SK-N-SH (cell line): ENCODE results near the gene PPIL1. TPM values are rescaled to one million over a fixed set of nuclear protein-coding genes. Genes with fewer than 3 reads are reported as not detected.
"Not testable (repeated sequence)": the region's sequence is repeated elsewhere in the genome, so short reads cannot be mapped to it uniquely, and the experiment has no call there.

Experiments
- CTCF ChIA-PET: fragments of 300-600, 350-600 bp; formaldehyde crosslinking; extraction: SDS; loops from one replicate; lab custom pipeline; 2021; lab: Yijun Ruan, JAX
- POLR2A ChIA-PET: fragments of 350-600 bp; sonication (Branson Sonifier 250); formaldehyde crosslinking; extraction: SDS; loops from one replicate; lab custom pipeline; 2020; ENCODE audit warnings: antibody characterized with exemption, inconsistent platforms; lab: Yijun Ruan, JAX
- DNase-seq: peaks from one replicate; pipeline ENCODE4 v3.0.0; 2012
- H2AFZ ChIP-seq: fragments of 200-600 bp; sonication (generic); 2 replicates; pipeline ENCODE4 v1.8.1; 2016; ENCODE audit warnings: antibody characterized with exemption, mild to moderate bottlenecking, low read depth
- H3F3A ChIP-seq: fragments of 200-600 bp; sonication (generic); replicated peaks from 2 replicates; pipeline ENCODE3; 2016; ENCODE audit warnings: antibody characterized with exemption, mild to moderate bottlenecking; ENCODE audit not compliant: insufficient read depth
- H3K27ac ChIP-seq, 2 experiments: fragments of 200-500 bp in 1 of 2; fragments of 200-600 bp in 1 of 2; sonication (Bioruptor generic) in 1 of 2; sonication (generic), shearing (Covaris generic) in 1 of 2; 2 replicates each; pipeline versions ENCODE4 v1.5.1 to v1.6.1; 2014 to 2016; ENCODE audit warnings: low read depth in 2 of 2, inconsistent platforms in 1 of 2, low read length in 1 of 2, mild to moderate bottlenecking in 1 of 2, mixed read lengths in 1 of 2
- H3K27me3 ChIP-seq: fragments of 200-600 bp; sonication (generic), shearing (Covaris generic); 2 replicates; pipeline ENCODE4 v1.6.1; 2016; ENCODE audit warnings: mixed run types; ENCODE audit not compliant: insufficient read depth
- H3K36me3 ChIP-seq, 2 experiments: fragments of 200-500 bp in 1 of 2; fragments of 200-600 bp in 1 of 2; sonication (Bioruptor generic) in 1 of 2; sonication (generic) in 1 of 2; replicated peaks in 1 of 2; 2 replicates each; pipeline versions ENCODE3 to v1.5.1; 2014 to 2016; ENCODE audit warnings: low read length in 1 of 2, mild to moderate bottlenecking in 1 of 2; ENCODE audit not compliant: insufficient read depth in 2 of 2, control insufficient read depth in 1 of 2
- H3K4me1 ChIP-seq, 2 experiments: fragments of 200-500 bp in 1 of 2; fragments of 200-600 bp in 1 of 2; sonication (Bioruptor generic) in 1 of 2; sonication (generic), shearing (Covaris generic) in 1 of 2; 2 replicates each; pipeline versions ENCODE4 v1.5.1 to v1.6.1; 2014 to 2016; ENCODE audit warnings: low read depth in 1 of 2, low read length in 1 of 2, mixed run types in 1 of 2; ENCODE audit not compliant: insufficient read depth in 2 of 2, control insufficient read depth in 1 of 2
- H3K4me2 ChIP-seq: fragments of 200-600 bp; sonication (generic), shearing (Covaris generic); 2 replicates; pipeline ENCODE4 v1.6.1; 2017; ENCODE audit warnings: mixed run types
- H3K4me3 ChIP-seq, 2 experiments: fragments of 200-500 bp in 1 of 2; fragments of 200-600 bp in 1 of 2; sonication (Bioruptor generic) in 1 of 2; sonication (generic), shearing (Covaris generic) in 1 of 2; 2 replicates each; pipeline versions ENCODE4 v1.5.1 to v1.8.1; 2014 to 2016; ENCODE audit warnings: low read depth in 2 of 2, inconsistent platforms in 1 of 2, low read length in 1 of 2, mild to moderate bottlenecking in 1 of 2, mixed read lengths in 1 of 2, moderate library complexity in 1 of 2
- H3K79me2 ChIP-seq: fragments of 200-600 bp; sonication (generic); 2 replicates; pipeline ENCODE4 v1.8.1; 2017; ENCODE audit warnings: mild to moderate bottlenecking; ENCODE audit not compliant: insufficient read depth
- H3K9ac ChIP-seq: fragments of 200-600 bp; sonication (generic); 2 replicates; pipeline ENCODE4 v1.6.1; 2017; ENCODE audit warnings: mixed run types
- H3K9me2 ChIP-seq: fragments of 200-600 bp; sonication (generic); 2 replicates; pipeline ENCODE4 v1.6.1; 2017; ENCODE audit warnings: mixed run types
- H3K9me3 ChIP-seq: fragments of 200-600 bp; sonication (generic); 2 replicates; pipeline ENCODE4 v1.6.1; 2017; ENCODE audit warnings: mixed run types, mild to moderate bottlenecking, moderate library complexity
- H4K20me1 ChIP-seq: fragments of 200-600 bp; sonication (generic); 2 replicates; pipeline ENCODE4 v1.6.1; 2017; ENCODE audit warnings: mild to moderate bottlenecking, mixed run types; ENCODE audit not compliant: insufficient read depth
- CHD2 ChIP-seq: fragments of 150-350 bp; IDR thresholded peaks from 2 replicates; pipeline ENCODE4 v1.6.1; 2018; ENCODE audit warnings: low read length; ENCODE audit not compliant: partially characterized antibody
- EP300 ChIP-seq, 2 experiments: IDR thresholded peaks; 2 replicates each; pipeline versions ENCODE4 v1.4.0 to v1.6.1; 2012; ENCODE audit warnings: borderline replicate concordance in 1 of 2, low read depth in 1 of 2, low read length in 1 of 2
- FOSL2 ChIP-seq: IDR thresholded peaks from 2 replicates; pipeline ENCODE4 v1.4.0; 2012; ENCODE audit warnings: low read depth, mild to moderate bottlenecking, moderate library complexity, borderline replicate concordance
- JUND ChIP-seq: IDR thresholded peaks from 2 replicates; pipeline ENCODE4 v1.4.0; 2012
- NRF1 ChIP-seq: IDR thresholded peaks from 2 replicates; pipeline ENCODE4 v1.6.1; 2012; ENCODE audit warnings: low read depth, mild to moderate bottlenecking, low read length
- POLR2AphosphoS5 ChIP-seq: IDR thresholded peaks from 2 replicates; pipeline ENCODE4 v1.6.1; 2012; ENCODE audit warnings: low read depth, low read length
- RAD21 ChIP-seq: IDR thresholded peaks from 2 replicates; pipeline ENCODE4 v1.6.1; 2012; ENCODE audit warnings: mild to moderate bottlenecking, low read length
- SMC3 ChIP-seq: IDR thresholded peaks from 2 replicates; pipeline ENCODE4 v1.6.1; 2012; ENCODE audit warnings: low read depth, low read length, improper control_type of control experiment
- WGBS: methylation state at CpG from one replicate; pipeline ENCODE4 v1.1.6; 2017; ENCODE audit warnings: low lambda C conversion rate; 5-methylcytosine and 5-hydroxymethylcytosine counted together
- polyA plus RNA-seq, 3 experiments: library from polyadenylated mRNA; depleted of rRNA; stranded (reverse); fragments of >200 nt; gene quantifications; 2 replicates each; pipeline ENCODE4 v1.2.3, GENCODE V29; 2012
- TF ChIP-seq, protein P1 (sequence below): fragments of 200-600 bp; sonication (generic); IDR thresholded peaks from 2 replicates; pipeline ENCODE4 v1.6.1; 2017; ENCODE audit warnings: antibody characterized with exemption, mild to moderate bottlenecking, moderate library complexity
- TF ChIP-seq, protein P2 (sequence below): fragments of 150-350 bp; IDR thresholded peaks from 2 replicates; pipeline ENCODE4 v1.6.1; 2017; ENCODE audit warnings: antibody characterized with exemption, low read length, low read depth, borderline replicate concordance
- TF ChIP-seq, protein P3 (sequence below): IDR thresholded peaks from 2 replicates; pipeline ENCODE4; 2012
- TF ChIP-seq, protein P4 (sequence below): IDR thresholded peaks from 2 replicates; pipeline ENCODE4 v1.4.0; 2012; ENCODE audit warnings: low read depth, borderline replicate concordance
- TF ChIP-seq, protein P5 (sequence below): IDR thresholded peaks from 2 replicates; pipeline ENCODE4 v1.4.0; 2012; ENCODE audit warnings: low read depth, borderline replicate concordance

The PPIL1 gene
- polyA plus RNA-seq, 1 of the 3 experiments (the other 2 are of a cell fraction) = 36.6 TPM

DNA sequence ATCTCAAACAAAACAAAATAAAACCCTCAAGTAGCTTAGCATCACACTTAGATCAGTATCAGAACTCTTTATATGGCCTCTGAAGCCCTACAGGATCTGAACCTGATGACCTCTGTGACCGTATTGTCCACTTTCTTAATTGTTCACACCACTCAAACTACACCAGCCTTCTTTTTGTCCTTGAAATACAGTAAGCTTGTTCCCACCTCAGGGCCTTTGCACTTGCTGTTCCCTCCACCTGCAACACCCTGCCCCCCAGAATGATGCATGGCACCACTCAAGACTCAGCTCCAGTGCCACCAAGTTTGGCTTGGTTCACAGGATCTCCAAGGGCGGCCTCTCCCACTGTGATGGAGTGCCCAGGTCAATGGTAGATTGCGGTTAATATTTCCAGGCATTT, 61.1 kb downstream of the PPIL1 start:
- POLR2A ChIA-PET = no interaction called here
- H3K36me3 ChIP-seq = no peaks in the 10 kb centered on the region
- no peaks in the 10 kb centered on the region for H3K9me3 ChIP-seq
- H4K20me1 ChIP-seq = no peaks in the 10 kb centered on the region
- no peak overlapping the region for H3K27ac ChIP-seq
- DNase-seq = no peak
- CTCF ChIA-PET = no interaction called here
- TF ChIP-seq JUND (no peak), CHD2 (no peak), FOSL2 (no peak), NRF1 (no peak), EP300 (IDR thresholded peaks at IDR 0.05; ENCODE audit: borderline replicate concordance in 1 of 2, low read depth in 1 of 2, low read length in 1 of 2) (no peak)
- TF ChIP-seq, protein P1, sequence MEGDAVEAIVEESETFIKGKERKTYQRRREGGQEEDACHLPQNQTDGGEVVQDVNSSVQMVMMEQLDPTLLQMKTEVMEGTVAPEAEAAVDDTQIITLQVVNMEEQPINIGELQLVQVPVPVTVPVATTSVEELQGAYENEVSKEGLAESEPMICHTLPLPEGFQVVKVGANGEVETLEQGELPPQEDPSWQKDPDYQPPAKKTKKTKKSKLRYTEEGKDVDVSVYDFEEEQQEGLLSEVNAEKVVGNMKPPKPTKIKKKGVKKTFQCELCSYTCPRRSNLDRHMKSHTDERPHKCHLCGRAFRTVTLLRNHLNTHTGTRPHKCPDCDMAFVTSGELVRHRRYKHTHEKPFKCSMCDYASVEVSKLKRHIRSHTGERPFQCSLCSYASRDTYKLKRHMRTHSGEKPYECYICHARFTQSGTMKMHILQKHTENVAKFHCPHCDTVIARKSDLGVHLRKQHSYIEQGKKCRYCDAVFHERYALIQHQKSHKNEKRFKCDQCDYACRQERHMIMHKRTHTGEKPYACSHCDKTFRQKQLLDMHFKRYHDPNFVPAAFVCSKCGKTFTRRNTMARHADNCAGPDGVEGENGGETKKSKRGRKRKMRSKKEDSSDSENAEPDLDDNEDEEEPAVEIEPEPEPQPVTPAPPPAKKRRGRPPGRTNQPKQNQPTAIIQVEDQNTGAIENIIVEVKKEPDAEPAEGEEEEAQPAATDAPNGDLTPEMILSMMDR = no peak
- H3K9ac ChIP-seq = no peak overlapping the region
- no peak overlapping the region for H2AFZ ChIP-seq
- WGBS = 90% methylated on average over 3 of the region's 3 CpGs
- no peaks in the 10 kb centered on the region for H3K27me3 ChIP-seq
- no peak overlapping the region for H3K4me2 ChIP-seq
- no peaks in the 10 kb centered on the region for H3K4me1 ChIP-seq
- no peaks in the 10 kb centered on the region for H3F3A ChIP-seq
- H3K79me2 ChIP-seq = no peaks in the 10 kb centered on the region
- H3K4me3 ChIP-seq = no peak overlapping the region
- no peaks in the 10 kb centered on the region for H3K9me2 ChIP-seq

DNA sequence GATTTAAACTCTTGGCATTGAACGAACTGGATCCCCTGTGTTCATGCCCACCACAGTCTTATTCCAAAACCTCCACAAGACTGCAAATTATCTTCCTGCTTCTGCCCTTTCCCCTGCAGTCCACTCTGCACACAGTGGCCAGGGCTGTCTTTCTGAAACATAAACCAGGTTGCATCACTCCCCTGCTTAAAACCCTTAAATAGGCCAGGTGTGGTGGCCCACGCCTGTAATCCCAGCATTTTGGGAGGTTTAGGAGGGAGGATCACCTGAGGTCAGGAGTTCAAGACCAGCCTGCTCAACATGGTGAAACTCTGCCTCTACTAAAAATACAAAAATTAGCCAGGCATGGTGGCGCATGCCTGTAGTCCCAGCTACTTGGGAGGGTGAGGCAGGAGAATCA, 61.6 kb downstream of the PPIL1 start:
- H3K79me2 ChIP-seq, POLR2A ChIA-PET, H2AFZ ChIP-seq, DNase-seq, H3K27me3 ChIP-seq, H3K4me2 ChIP-seq, H3K9me2 ChIP-seq, H4K20me1 ChIP-seq, H3K27ac ChIP-seq, H3F3A ChIP-seq, H3K36me3 ChIP-seq, H3K4me1 ChIP-seq, H3K4me3 ChIP-seq, H3K9me3 ChIP-seq, H3K9ac ChIP-seq: not testable (repeated sequence)
- 90% methylated on average over 3 of the region's 3 CpGs for WGBS
- CTCF ChIA-PET = interaction anchor here (1.4 to 1.5 kb wide), 2 partner anchors 17 to 46 kb away, joined by 3 to 5 read pairs; no protein-coding TSS in a partner anchor

DNA sequence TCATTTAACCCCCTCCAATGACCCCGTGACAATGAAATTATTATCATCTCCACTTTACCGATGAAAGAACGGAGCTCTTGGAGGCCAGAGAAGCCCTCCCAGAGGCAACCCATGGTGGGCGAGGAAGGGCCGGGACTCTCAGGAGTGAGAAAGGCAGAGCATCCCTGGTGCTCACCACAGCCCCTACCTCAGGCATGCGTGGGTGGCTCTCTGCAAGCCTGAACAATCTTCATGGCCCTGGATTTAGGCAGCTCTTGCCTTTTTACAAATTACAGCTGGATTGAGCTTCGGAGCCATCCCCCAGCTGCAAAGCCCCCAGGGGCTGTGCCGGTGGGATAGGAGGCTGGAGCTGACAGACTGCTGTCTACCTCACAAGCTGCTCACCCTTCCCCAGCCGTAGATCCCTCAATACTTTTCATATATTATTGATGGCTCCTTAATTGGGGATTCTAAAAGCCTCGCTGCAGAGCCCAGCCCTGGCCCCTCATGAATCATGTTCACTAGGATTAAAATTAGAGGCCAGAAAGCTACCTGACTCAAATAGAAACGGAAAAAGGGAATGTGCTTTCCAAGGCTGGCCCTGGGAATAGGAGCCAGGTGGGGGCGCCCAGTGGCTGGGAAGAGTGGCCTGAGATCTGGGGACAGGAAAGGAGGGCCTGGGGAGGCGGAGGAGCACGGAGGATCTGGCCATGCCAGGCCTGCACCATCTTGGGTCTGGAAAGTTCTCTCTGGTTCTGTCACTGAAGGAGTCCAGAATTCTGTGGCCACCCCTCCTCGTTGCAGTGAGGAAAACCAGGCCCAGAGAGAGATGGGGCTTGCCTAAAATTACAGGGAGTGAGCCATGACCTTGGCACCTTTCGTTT, 64.4 kb downstream of the PPIL1 start:
- no peak overlapping the region for H3K9ac ChIP-seq
- H2AFZ ChIP-seq = no peak overlapping the region
- CTCF ChIA-PET = interaction anchor here (0.8 to 2.4 kb wide), 11 partner anchors 9 to 41 kb away, joined by 3 to 11 read pairs (median 5); no protein-coding TSS in a partner anchor
- no peak overlapping the region for H3K27ac ChIP-seq
- H3K4me2 ChIP-seq = no peak overlapping the region
- POLR2A ChIA-PET = interaction anchor here (0.6 to 1.4 kb wide), 2 partner anchors 10 to 65 kb away, joined by 3 read pairs; partner anchors contain the start of gene PPIL1
- H3K9me2 ChIP-seq = no peaks in the 10 kb centered on the region
- H4K20me1 ChIP-seq = no peaks in the 10 kb centered on the region
- H3F3A ChIP-seq = no peaks in the 10 kb centered on the region
- H3K9me3 ChIP-seq = no peaks in the 10 kb centered on the region
- no peaks in the 10 kb centered on the region for H3K79me2 ChIP-seq
- WGBS = 83% methylated on average over 15 of the region's 16 CpGs
- no peaks in the 10 kb centered on the region for H3K4me1 ChIP-seq
- DNase-seq = no peak
- no peaks in the 10 kb centered on the region for H3K36me3 ChIP-seq
- H3K4me3 ChIP-seq = no peak overlapping the region
- H3K27me3 ChIP-seq = no peaks in the 10 kb centered on the region; the same call in 1 of the 2 replicates
- TF ChIP-seq RAD21 (peak; percentile 45), POLR2AphosphoS5 (no peak), SMC3 (peak; percentile 25), FOSL2 (no peak)
- TF ChIP-seq, protein P2, sequence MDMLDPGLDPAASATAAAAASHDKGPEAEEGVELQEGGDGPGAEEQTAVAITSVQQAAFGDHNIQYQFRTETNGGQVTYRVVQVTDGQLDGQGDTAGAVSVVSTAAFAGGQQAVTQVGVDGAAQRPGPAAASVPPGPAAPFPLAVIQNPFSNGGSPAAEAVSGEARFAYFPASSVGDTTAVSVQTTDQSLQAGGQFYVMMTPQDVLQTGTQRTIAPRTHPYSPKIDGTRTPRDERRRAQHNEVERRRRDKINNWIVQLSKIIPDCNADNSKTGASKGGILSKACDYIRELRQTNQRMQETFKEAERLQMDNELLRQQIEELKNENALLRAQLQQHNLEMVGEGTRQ = no peak
- TF ChIP-seq, protein P3, sequence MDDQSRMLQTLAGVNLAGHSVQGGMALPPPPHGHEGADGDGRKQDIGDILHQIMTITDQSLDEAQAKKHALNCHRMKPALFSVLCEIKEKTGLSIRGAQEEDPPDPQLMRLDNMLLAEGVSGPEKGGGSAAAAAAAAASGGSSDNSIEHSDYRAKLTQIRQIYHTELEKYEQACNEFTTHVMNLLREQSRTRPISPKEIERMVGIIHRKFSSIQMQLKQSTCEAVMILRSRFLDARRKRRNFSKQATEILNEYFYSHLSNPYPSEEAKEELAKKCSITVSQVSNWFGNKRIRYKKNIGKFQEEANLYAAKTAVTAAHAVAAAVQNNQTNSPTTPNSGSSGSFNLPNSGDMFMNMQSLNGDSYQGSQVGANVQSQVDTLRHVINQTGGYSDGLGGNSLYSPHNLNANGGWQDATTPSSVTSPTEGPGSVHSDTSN = no peak
- TF ChIP-seq, protein P4, sequence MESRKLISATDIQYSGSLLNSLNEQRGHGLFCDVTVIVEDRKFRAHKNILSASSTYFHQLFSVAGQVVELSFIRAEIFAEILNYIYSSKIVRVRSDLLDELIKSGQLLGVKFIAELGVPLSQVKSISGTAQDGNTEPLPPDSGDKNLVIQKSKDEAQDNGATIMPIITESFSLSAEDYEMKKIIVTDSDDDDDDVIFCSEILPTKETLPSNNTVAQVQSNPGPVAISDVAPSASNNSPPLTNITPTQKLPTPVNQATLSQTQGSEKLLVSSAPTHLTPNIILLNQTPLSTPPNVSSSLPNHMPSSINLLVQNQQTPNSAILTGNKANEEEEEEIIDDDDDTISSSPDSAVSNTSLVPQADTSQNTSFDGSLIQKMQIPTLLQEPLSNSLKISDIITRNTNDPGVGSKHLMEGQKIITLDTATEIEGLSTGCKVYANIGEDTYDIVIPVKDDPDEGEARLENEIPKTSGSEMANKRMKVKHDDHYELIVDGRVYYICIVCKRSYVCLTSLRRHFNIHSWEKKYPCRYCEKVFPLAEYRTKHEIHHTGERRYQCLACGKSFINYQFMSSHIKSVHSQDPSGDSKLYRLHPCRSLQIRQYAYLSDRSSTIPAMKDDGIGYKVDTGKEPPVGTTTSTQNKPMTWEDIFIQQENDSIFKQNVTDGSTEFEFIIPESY = no peak
- TF ChIP-seq, protein P5, sequence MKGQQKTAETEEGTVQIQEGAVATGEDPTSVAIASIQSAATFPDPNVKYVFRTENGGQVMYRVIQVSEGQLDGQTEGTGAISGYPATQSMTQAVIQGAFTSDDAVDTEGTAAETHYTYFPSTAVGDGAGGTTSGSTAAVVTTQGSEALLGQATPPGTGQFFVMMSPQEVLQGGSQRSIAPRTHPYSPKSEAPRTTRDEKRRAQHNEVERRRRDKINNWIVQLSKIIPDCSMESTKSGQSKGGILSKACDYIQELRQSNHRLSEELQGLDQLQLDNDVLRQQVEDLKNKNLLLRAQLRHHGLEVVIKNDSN = no peak
